ENCODE measurements around the gene MTUS2.

- TF ChIP-seq EZH2 (IDR thresholded peaks at IDR 0.05; ENCODE audit: borderline replicate concordance, low read length) (no peak), CTCF (conservative IDR thresholded peaks at IDR 0.05 in 1 of 2, IDR thresholded peaks at IDR 0.05 in 1 of 2; ENCODE audit: extremely low read depth in 1 of 2, insufficient read depth in 1 of 2, low read depth in 1 of 2, low read length in 2 of 2) (no peak)
These were observed 39.6 kb downstream of the MTUS2 start for GRCh38 chr13:28859717-28860116.

Data from mammary epithelial cell (primary cell).